GM04504 (cell line): Measurements from ENCODE around the gene DNASE1L1.
A peak's percentile ranks its signal among the peaks of the same experiment; 100 is the strongest.

Experiments
- DNase-seq: peaks from one replicate; pipeline ENCODE4 v3.0.0-alpha.2; 2012; ENCODE audit warnings: low read depth

The DNASE1L1 gene

GRCh38 chrX:154436374-154436982, 27.4 kb upstream of the DNASE1L1 start:
- DNase-seq, result no peak

- DNase-seq, result no peak
These were observed 26.2 kb upstream of the DNASE1L1 start for GRCh38 chrX:154435171-154435733.

- no peak for DNase-seq
These were observed 25.5 kb upstream of the DNASE1L1 start for GRCh38 chrX:154434394-154435168.

DNA sequence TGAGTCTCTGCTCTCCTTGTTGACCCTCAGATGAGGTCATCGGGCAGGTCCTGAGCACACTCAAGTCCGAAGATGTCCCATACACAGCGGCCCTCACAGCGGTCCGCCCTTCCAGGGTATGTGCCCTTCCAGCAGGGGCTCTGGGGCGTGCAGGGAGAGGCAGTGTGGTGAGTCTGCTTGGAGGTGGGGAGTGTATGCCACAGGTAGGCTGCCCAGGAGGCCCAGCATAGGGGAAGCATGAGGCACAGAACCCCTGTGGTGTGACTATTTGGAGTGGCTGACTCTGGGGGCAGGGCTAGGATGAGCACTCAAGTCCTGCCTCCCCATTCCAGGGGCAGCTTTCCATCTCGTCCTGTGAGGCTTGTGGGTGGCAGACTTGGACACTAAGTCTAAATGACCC, 24.6 kb upstream of the DNASE1L1 start:
- no peak for DNase-seq

- DNase-seq, result no peak
These were observed 23.2 kb upstream of the DNASE1L1 start for GRCh38 chrX:154432210-154432609.

DNA sequence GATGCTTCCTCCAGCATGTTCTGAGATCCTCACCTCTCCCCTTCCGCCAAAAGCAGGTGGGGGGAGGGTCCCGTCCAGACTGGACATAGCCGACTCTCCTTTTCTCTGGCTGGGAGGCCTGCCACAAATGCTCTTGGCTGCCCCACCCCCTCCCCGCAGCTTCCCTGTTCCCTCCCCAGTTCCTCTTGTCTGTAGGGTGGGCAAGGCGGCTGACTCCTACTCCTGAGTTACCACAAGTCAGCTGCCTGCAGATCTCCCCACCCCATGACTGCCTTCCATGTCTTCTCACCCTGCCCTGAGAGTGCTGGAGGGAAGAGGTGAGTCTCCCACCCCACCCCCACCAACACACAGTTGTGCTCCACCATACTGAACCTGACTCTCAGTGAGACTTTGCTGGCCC, 22.3 kb upstream of the DNASE1L1 start:
- no peak for DNase-seq

DNA sequence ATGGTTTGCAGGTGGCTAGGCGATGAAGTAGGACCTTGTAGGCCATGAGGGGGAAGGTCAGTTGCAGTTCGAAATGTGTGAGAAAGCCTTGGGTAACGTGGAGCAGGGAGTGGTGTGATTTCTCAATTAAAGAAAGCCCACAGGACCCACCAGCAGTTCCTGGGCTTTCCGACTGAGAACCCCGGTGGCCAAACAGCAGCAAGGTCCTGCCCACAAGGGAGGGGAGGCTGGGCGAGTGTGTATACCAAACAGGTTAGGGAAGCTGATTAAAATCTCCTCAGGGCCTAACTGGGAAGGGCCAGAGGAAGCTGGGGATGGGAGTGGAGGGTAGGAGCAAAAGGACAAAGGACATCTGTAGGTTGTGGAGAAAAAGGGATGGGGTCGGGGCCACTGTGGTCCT, 21.9 kb upstream of the DNASE1L1 start:
- no peak for DNase-seq

DNA sequence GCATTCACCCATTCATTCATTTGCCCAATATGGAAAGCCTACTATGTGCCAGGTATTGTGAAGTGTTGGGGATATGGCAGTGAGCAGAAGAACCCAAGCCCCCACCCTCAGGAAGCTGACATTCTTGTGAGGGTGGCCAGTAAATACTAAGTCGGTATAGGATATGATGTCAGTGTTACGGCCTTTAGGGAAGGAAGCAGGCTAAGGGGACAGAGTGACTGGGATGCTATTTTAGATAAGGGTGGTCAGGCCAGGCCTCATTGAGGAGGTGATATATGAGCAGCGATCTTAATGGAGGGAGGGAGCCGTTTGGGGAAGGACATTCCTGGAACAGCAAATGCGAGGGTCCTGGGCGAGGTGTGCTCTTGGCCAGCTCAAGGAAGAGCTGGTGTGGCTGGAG, 21.4 kb upstream of the DNASE1L1 start:
- no peak for DNase-seq

GRCh38 chrX:154429711-154430110, 20.7 kb upstream of the DNASE1L1 start:
- no peak for DNase-seq

DNA sequence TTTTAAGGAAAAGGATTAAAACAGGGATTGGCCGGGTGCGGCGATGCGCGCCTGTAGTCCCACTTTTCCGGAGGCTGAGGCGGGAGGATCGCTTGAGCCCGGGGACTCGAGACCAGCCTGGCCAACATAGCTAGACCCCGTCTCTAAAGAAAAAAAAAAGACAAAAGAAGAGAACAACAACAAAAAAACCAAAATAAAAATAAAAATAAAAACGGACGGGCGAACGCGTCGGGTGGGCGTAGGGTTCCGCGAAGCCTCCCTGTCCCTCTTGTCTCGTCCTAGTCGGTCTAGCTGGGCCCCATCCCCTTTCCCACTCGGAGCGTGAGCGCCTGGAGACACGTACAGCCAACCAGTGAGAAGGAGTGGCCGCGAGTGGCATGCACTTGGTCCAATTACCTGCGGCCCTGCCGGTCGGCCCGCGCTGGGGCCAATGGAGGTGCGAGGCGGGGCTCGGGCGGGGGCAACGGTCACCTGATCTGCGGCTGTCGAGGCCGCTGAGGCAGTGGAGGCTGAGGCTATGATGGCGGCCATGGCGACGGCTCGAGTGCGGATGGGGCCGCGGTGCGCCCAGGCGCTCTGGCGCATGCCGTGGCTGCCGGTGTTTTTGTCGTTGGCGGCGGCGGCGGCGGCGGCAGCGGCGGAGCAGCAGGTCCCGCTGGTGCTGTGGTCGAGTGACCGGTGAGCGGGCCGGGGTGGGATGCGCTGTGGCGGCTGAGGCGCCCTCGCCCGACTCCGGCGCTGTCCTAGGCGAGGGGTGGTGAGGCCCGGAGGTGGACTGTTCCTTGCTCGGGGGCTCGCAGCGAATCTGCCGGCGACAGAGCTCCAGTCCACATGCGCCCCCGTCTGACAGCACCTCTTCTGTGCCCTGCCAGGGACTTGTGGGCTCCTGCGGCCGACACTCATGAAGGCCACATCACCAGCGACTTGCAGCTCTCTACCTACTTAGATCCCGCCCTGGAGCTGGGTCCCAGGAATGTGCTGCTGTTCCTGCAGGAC, 19.4 kb upstream of the DNASE1L1 start, which contains the start of gene ATP6AP1:
ATP6AP1 (plus strand) TSS at position 502 of the 996 bp plus-strand sequence; CDS start at position 518, 16 bp downstream.
- peak; percentile 84 for DNase-seq

GRCh38 chrX:154426916-154427770, 18.1 kb upstream of the DNASE1L1 start:
- DNase-seq, result no peak

DNA sequence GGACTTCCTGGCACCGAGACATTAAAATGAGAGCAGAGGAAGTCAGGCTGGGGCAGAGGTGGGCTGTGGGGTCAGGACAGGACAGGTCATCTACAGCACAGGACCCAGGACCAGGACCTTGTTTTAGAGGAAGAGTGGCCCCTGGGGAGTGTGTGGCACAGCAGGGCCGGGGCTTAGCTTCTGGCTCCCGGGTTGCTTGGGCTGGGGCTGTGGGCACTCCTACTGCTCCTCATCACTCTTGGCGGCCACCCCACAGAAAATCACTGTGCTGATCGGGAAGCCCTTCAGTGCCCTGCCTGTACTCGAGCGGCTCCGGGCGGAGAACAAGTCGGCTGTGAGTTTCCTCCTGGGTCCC, 11.3 kb upstream of the DNASE1L1 start:
- DNase-seq, result no peak

GRCh38 chrX:154419688-154420401, 10.8 kb upstream of the DNASE1L1 start:
- no peak for DNase-seq

GRCh38 chrX:154419189-154419588, 10.1 kb upstream of the DNASE1L1 start:
- no peak for DNase-seq

DNA sequence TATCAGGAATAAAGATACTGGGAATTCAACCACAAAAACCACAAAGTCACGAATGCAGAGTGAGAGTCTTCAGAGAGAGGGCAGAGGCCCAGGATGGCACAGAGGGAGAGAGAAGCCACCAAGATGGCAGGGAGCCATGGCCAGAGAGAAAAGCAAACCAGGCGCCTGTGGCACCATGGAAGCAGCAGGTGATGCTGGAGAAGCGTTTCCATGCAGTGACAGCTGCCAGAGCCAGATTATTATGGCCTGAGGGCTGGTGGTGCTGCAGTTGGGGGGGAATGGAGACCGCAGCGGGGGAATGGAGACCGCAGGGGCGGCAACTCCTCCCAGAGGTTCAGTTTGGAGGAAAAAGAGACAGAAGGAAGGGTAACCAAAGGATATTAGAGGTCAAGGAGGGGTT, 8.1 kb upstream of the DNASE1L1 start:
- no peak for DNase-seq

DNA sequence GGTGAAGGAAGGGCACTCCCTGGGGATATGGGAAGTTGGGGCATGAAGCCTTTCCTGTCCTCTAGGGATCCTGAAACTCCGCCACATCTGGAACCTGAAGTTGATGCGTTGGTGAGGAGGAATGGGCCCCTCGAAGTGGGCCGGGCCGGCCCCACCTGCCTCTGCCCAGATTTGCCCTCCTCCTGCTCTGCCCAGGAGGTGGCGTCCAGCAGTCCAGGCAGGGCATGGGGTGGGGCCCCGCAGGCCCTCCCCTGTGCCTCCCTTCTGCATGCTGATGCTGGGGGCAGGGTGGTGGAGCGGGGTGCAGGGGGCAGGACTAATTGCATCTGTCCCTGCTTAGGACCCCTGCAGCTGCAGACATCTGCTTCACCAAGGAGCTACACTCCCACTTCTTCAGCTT, 4.1 kb upstream of the DNASE1L1 start:
- DNase-seq, result no peak

GRCh38 chrX:154412468-154412867, 3.4 kb upstream of the DNASE1L1 start:
- no peak for DNase-seq

DNA sequence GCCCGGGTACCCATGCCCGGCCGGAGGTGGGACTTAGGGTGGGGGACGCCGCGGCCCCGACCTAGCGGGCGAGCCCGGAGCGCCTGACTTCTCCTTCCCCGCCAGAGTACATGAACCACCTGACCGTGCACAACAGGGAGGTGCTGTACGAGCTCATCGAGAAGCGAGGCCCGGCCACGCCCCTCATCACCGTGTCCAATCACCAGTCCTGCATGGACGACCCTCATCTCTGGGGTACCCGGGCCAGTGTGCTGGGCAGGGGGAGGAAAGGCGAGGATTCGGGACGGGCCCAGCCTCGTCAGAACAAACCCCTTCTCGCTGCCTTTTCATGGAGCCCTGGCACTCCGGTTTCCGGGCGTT, 2.9 kb upstream of the DNASE1L1 start:
- DNase-seq, result no peak

DNA sequence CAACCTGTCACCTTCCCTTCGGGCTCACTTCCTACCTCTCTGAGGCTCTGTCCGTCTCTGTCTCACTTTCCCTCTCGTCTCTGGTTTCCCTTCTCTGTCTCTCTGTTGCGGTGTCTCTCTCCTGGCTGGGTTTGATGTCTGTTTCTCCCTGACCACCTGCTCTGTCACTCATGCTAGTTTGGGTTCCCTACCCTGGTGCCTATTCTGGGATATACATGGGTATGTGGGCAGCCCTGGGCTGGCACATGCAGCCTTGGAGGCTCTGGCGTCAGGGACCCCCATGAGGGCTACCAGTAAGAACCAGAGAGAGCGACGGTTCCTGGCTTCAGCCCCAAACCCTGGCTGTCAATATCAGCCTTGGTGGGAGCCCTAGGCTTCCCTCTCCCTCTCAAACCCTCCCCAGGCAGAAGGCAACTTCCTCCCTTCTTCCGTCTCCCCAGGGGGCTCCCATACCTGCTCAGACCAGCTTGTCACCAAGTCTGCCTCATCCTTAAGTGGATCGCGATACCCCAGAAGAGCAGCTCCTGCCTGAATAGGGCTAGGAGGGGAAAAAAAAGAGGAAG, 314 bp downstream of the DNASE1L1 start:
- no peak for DNase-seq

DNA sequence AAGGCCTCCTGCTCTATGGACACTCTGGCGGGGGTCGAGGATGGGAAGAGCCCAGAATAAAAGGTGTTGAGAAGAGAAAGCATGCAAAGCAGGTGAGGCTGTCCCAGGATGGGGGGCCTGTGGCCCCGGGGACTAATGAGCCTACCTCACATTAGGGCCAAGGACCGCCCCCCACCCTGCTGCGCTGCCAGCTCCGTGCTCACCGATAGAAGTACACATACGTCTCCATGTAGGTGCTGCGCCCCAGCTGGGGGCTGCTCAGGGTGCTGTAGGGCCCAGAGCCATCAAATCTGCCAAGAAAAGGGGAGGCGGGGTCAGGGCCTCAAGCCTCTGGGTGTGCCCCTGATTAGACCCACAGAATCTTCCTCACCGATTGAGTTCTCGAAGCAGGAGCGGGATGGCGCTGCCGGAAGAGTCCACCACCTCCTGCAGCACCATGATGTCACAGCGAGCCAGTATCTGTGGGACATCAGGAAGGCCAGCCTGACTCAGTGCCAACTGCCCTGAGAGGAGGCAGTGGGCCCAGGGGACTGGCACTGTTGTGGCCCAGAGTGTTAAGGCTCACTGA, 4.3 kb downstream of the DNASE1L1 start:
- DNase-seq, result no peak
